ENCODE measurements around the gene EPS15. TPM values are rescaled to one million over a fixed set of nuclear protein-coding genes. Genes with fewer than 3 reads are reported as not detected.
"Not testable (repeated sequence)": the region's sequence is repeated elsewhere in the genome, so short reads cannot be mapped to it uniquely, and the experiment has no call there.

The EPS15 gene
- total RNA-seq, 2 donors from 2014 or later, result 50.0 to 54.7 TPM

GRCh38 chr1:51489472-51489871 lies 29.6 kb downstream of the EPS15 start:
- no peak overlapping the region for H3K4me3 ChIP-seq
- no peaks in the 10 kb centered on the region for H3K9me3 ChIP-seq
- no peak overlapping the region for H3K27ac ChIP-seq
- no peaks in the 10 kb centered on the region for H3K36me3 ChIP-seq
- no peak for TF ChIP-seq CTCF (IDR thresholded peaks at IDR 0.05)
- no peaks in the 10 kb centered on the region for H3K27me3 ChIP-seq
- DNase-seq (ENCODE audit: low spot score), result no peak
- peaks cover 0 to 49% of the 10 kb centered on the region in 2 donors for H3K4me1 ChIP-seq

- Histone ChIP-seq H3K9me3 (no peaks in the 10 kb centered on the region), H3K4me1 (peaks cover 0 to 45% of the 10 kb centered on the region in 2 donors), H3K36me3 (no peaks in the 10 kb centered on the region), H3K27ac (peak overlapping the region; percentile 20 to 33), H3K4me3 (no peak overlapping the region), H3K27me3 (no peaks in the 10 kb centered on the region)
- TF ChIP-seq CTCF (IDR thresholded peaks at IDR 0.05), result no peak
- DNase-seq (ENCODE audit: low spot score), result no peak
These were observed 30.6 kb downstream of the EPS15 start for GRCh38 chr1:51488372-51489050.

GRCh38 chr1:51487628-51488027 lies 31.4 kb downstream of the EPS15 start:
- Histone ChIP-seq H3K9me3 (no peaks in the 10 kb centered on the region), H3K27me3 (no peaks in the 10 kb centered on the region), H3K4me1 (peaks cover 0 to 45% of the 10 kb centered on the region in 2 donors), H3K27ac (peak overlapping the region in 1 of 2 donors; percentile 38), H3K36me3 (no peaks in the 10 kb centered on the region), H3K4me3 (no peak overlapping the region)
- no peak for DNase-seq (ENCODE audit: low spot score)
- TF ChIP-seq CTCF (IDR thresholded peaks at IDR 0.05), result no peak

GRCh38 chr1:51484591-51484990 lies 34.5 kb downstream of the EPS15 start:
- Histone ChIP-seq H3K4me3 (no peak overlapping the region), H3K36me3 (peaks cover 2% of the 10 kb centered on the region), H3K9me3 (no peaks in the 10 kb centered on the region), H3K4me1 (peaks cover 0 to 26% of the 10 kb centered on the region in 2 donors), H3K27ac (no peak overlapping the region), H3K27me3 (no peaks in the 10 kb centered on the region)
- DNase-seq (ENCODE audit: low spot score), result no peak
- TF ChIP-seq CTCF (IDR thresholded peaks at IDR 0.05), result no peak

GRCh38 chr1:51482881-51483280 lies 36.2 kb downstream of the EPS15 start:
- no peaks in the 10 kb centered on the region for H3K27me3 ChIP-seq
- H3K9me3 ChIP-seq, result no peaks in the 10 kb centered on the region
- no peak overlapping the region for H3K27ac ChIP-seq
- peaks cover 6% of the 10 kb centered on the region for H3K36me3 ChIP-seq
- H3K4me3 ChIP-seq, result no peak overlapping the region
- H3K4me1 ChIP-seq, result peaks cover 0 to 10% of the 10 kb centered on the region in 2 donors
- no peak for TF ChIP-seq CTCF (IDR thresholded peaks at IDR 0.05)
- DNase-seq (ENCODE audit: low spot score), result no peak

DNA sequence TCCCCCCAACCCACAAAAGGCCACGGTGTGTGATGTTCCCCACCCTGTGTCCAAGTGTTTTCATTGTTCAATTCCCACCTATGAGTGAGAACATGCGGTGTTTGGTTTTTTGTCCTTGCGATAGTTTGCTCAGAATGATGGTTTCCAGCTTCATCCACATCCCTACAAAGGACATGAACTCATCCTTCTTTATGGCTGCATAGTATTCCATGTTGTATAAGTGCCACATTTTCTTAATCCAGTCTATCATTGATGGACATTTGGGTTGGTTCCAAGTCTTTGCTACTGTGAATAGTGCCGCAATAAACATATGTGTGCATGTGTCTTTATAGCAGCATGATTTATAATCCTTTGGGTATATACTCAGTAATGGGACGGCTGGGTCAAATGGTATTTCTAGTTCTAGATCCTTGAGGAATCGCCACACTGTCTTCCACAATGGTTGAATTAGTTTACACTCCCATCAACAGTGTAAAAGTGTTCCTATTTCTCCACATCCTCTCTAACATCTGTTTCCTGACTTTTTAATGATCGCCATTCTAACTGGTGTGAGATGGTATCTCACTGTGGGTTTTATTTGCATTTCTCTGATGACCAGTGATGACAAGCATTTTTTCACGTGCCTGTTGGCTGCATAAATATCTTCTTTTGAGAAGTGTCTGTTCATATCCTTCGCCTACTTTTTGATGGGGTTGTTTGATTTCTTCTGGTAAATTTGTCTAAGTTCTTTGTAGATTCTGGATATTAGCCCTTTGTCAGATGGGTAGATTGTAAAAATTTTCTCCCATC lies 44.0 kb downstream of the EPS15 start:
- not testable (repeated sequence) for H3K27me3 ChIP-seq; H3K27ac ChIP-seq; H3K9me3 ChIP-seq; H3K4me3 ChIP-seq; DNase-seq (ENCODE audit: low spot score)
- H3K36me3 ChIP-seq, result peaks cover 10% of the 10 kb centered on the region
- peaks cover 0 to 26% of the 10 kb centered on the region in 2 donors for H3K4me1 ChIP-seq

Data from right atrium auricular region (tissue), 2 donors.